HepG2 (cell line): ENCODE results near the gene CCN6. TPM values are rescaled to one million over a fixed set of nuclear protein-coding genes. Genes with fewer than 3 reads are reported as not detected.

Experiments
- CREM ChIP-seq, 2 experiments: sonication (generic) in 1 of 2; formaldehyde crosslinking in 1 of 2; IDR thresholded peaks; 2 replicates each; pipeline versions ENCODE4 v1.4.0 to v1.6.1; 2016 to 2020; ENCODE audit warnings: antibody characterized with exemption in 1 of 2, mild to moderate bottlenecking in 1 of 2, missing genetic modification reagents in 1 of 2
- FOXK1 ChIP-seq: sonication (generic); formaldehyde crosslinking; IDR thresholded peaks from 2 replicates; pipeline ENCODE4 v1.4.0; 2020; ENCODE audit warnings: low read depth, missing genetic modification reagents, borderline replicate concordance
- GTF3A ChIP-seq: sonication (generic); formaldehyde crosslinking; conservative IDR thresholded peaks from 2 replicates; pipeline ENCODE4 v1.4.0; 2020; ENCODE audit warnings: mild to moderate bottlenecking, missing genetic modification reagents
- HNF4A ChIP-seq: sonication (generic); formaldehyde crosslinking; IDR thresholded peaks from 2 replicates; pipeline ENCODE4 v1.4.0; 2020; ENCODE audit warnings: missing genetic modification reagents
- HNF4G ChIP-seq, 2 experiments: sonication (generic) in 1 of 2; formaldehyde crosslinking in 1 of 2; IDR thresholded peaks; 2 replicates each; pipeline versions ENCODE4 v1.4.0 to v1.6.1; 2011 to 2020; ENCODE audit warnings: borderline replicate concordance in 2 of 2, low read depth in 2 of 2, mild to moderate bottlenecking in 2 of 2, low read length in 1 of 2, missing genetic modification reagents in 1 of 2, moderate library complexity in 1 of 2
- KDM6A ChIP-seq: IDR thresholded peaks from 2 replicates; pipeline ENCODE4 v1.6.1; 2016; ENCODE audit warnings: low read depth
- MLX ChIP-seq: IDR thresholded peaks from 2 replicates; pipeline ENCODE4 v1.6.1; 2016
- NFIC ChIP-seq: IDR thresholded peaks from 2 replicates; pipeline ENCODE4 v1.6.1; 2012; ENCODE audit warnings: mild to moderate bottlenecking, low read length, inconsistent platforms
- PLSCR1 ChIP-seq: sonication (generic); formaldehyde crosslinking; IDR thresholded peaks from 2 replicates; pipeline ENCODE4 v1.5.0; 2020; ENCODE audit warnings: missing genetic modification reagents, mild to moderate bottlenecking, borderline replicate concordance
- POGZ ChIP-seq: sonication (generic); formaldehyde crosslinking; IDR thresholded peaks from 2 replicates; pipeline ENCODE4 v1.4.0; 2020; ENCODE audit warnings: mild to moderate bottlenecking, missing genetic modification reagents
- TOPORS ChIP-seq: sonication (generic); formaldehyde crosslinking; IDR thresholded peaks from 2 replicates; pipeline ENCODE4 v1.8.0; 2023; ENCODE audit warnings: mild to moderate bottlenecking, missing genetic modification reagents
- XRCC5 ChIP-seq: fragments of 200-400 bp; formaldehyde crosslinking; optimal IDR thresholded peaks from 2 replicates; pipeline ENCODE3; 2017; ENCODE audit warnings: mild to moderate bottlenecking, low read length
- ZNF136 ChIP-seq: sonication (generic); formaldehyde crosslinking; IDR thresholded peaks from 2 replicates; pipeline ENCODE4 v1.8.1; 2022; ENCODE audit warnings: low read depth, mild to moderate bottlenecking, moderate library complexity, missing genetic modification reagents
- ZNF17 ChIP-seq: sonication (generic); formaldehyde crosslinking; IDR thresholded peaks from 2 replicates; pipeline ENCODE4 v1.5.0; 2020; ENCODE audit warnings: mild to moderate bottlenecking, missing genetic modification reagents
- ZNF263 ChIP-seq: sonication (generic); formaldehyde crosslinking; IDR thresholded peaks from 2 replicates; pipeline ENCODE4 v1.4.0; 2020; ENCODE audit warnings: missing genetic modification reagents
- ZNF337 ChIP-seq: sonication (generic); formaldehyde crosslinking; IDR thresholded peaks from 2 replicates; pipeline ENCODE4 v1.5.1; 2020; ENCODE audit warnings: missing genetic modification reagents, low read depth, mild to moderate bottlenecking, borderline replicate concordance
- ZNF646 ChIP-seq: sonication (generic); formaldehyde crosslinking; IDR thresholded peaks from 2 replicates; pipeline ENCODE4 v1.9.0; 2021; ENCODE audit warnings: mild to moderate bottlenecking, missing genetic modification reagents
- ZSCAN21 ChIP-seq: sonication (generic); formaldehyde crosslinking; IDR thresholded peaks from 2 replicates; pipeline ENCODE4 v1.8.0; 2022; ENCODE audit warnings: mild to moderate bottlenecking, missing genetic modification reagents, moderate library complexity, borderline replicate concordance
- polyA plus RNA-seq, 8 experiments: library from polyadenylated mRNA; depleted of rRNA in 3 of 8; stranded (reverse) in 7 of 8; unstranded in 1 of 8; fragments of >200 nt; fragmentation: Illumina TruSeq in 4 of 8; extraction: Trizol in 4 of 8; gene quantifications; 2 replicates each; pipeline versions ENCODE4 v1.2.1 to v1.2.3, GENCODE V29; 2011 to 2016; ENCODE audit warnings: low read depth in 4 of 8, missing spikeins in 1 of 8, mixed read lengths in 1 of 8; ENCODE audit not compliant: insufficient read depth in 1 of 8
- total RNA-seq, 5 experiments: library from RNA; depleted of rRNA; stranded (reverse); fragments of >200 nt; fragmentation: Illumina TruSeq; extraction: Trizol; gene quantifications; 2 replicates each; pipeline ENCODE4 v1.2.3, GENCODE V29; 2016; ENCODE audit warnings: low read depth in 1 of 5
- TF ChIP-seq, protein P1 (sequence below): sonication (generic); formaldehyde crosslinking; IDR thresholded peaks from 2 replicates; pipeline ENCODE4 v1.4.0; 2020; ENCODE audit warnings: mild to moderate bottlenecking, low read depth, missing genetic modification reagents

CCN6 gene
- total and polyA plus RNA-seq, 2 of the 13 experiments (the other 11 are each of a cell fraction or from before 2014, with no cell fraction given) = not detected

GRCh38 chr6:112018619-112019416 is 35.1 kb upstream of the CCN6 start (continued):
- TF ChIP-seq XRCC5 (peak; percentile 97), NFIC (peak; percentile 93), ZNF136 (CRISPR knock-in tag) (peak; percentile 92), HNF4A (CRISPR knock-in tag) (peak; percentile 94), CREM (IDR thresholded peaks at IDR 0.05) (peak; percentile 56; the same call in 1 of the 2 replicates), CREM (CRISPR knock-in tag; IDR thresholded peaks at IDR 0.05) (no peak), ZNF17 (CRISPR knock-in tag) (no peak), POGZ (CRISPR knock-in tag) (peak; percentile 83), ZSCAN21 (no peak), GTF3A (CRISPR knock-in tag) (no peak), FOXK1 (peak; percentile 60; the same call in 1 of the 2 replicates), TOPORS (CRISPR knock-in tag) (peak; percentile 90), KDM6A (CRISPR knock-in tag) (peak; percentile 81), ZNF263 (CRISPR knock-in tag) (no peak), MLX (CRISPR knock-in tag) (peak; percentile 63; the same call in 1 of the 2 replicates), PLSCR1 (no peak), ZNF646 (CRISPR knock-in tag) (no peak), ZNF337 (CRISPR knock-in tag) (no peak), HNF4G (IDR thresholded peaks at IDR 0.05; ENCODE audit: borderline replicate concordance, low read depth, low read length) (peak; percentile 95), HNF4G (CRISPR knock-in tag; IDR thresholded peaks at IDR 0.05; ENCODE audit: borderline replicate concordance, low read depth) (peak; percentile 85; the same call in 1 of the 2 replicates)
- TF ChIP-seq, protein P1, sequence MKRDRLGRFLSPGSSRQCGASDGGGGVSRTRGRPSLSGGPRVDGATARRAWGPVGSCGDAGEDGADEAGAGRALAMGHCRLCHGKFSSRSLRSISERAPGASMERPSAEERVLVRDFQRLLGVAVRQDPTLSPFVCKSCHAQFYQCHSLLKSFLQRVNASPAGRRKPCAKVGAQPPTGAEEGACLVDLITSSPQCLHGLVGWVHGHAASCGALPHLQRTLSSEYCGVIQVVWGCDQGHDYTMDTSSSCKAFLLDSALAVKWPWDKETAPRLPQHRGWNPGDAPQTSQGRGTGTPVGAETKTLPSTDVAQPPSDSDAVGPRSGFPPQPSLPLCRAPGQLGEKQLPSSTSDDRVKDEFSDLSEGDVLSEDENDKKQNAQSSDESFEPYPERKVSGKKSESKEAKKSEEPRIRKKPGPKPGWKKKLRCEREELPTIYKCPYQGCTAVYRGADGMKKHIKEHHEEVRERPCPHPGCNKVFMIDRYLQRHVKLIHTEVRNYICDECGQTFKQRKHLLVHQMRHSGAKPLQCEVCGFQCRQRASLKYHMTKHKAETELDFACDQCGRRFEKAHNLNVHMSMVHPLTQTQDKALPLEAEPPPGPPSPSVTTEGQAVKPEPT (CRISPR knock-in tag) = no peak
